Prostate gland (tissue), 2 donors: ENCODE measurements around the gene BPTF.

Source experiments
- CTCF ChIP-seq, 4 experiments: fragments of 200-600 bp in 2 of 4; fragments of 450-650 bp in 2 of 4; sonication (generic) in 2 of 4; IDR thresholded peaks; 1 replicate in 3 of 4; 2 replicates in 1 of 4; pipeline ENCODE4 v1.5.1; 2016 to 2019; ENCODE audit warnings: antibody characterized with exemption in 4 of 4, mild to moderate bottlenecking in 2 of 4, moderate library complexity in 2 of 4
- POLR2A ChIP-seq: fragments of 450-650 bp; IDR thresholded peaks from one replicate; pipeline ENCODE4 v1.6.1; 2016; ENCODE audit warnings: antibody characterized with exemption, mild to moderate bottlenecking

GRCh38 chr17:67942810-67943209, 117.5 kb downstream of the BPTF start:
- peak in 1 of 4 experiments; percentile 23 for TF ChIP-seq CTCF (IDR thresholded peaks at IDR 0.05)
- no peak for TF ChIP-seq POLR2A
